MM.1S (cell line): ENCODE measurements around the gene HIPK4.

Source experiments
- DNase-seq: peaks from one replicate; pipeline ENCODE4 v3.0.0-alpha.2; 2015
- H2AFZ ChIP-seq: fragments of 300-600 bp; sonication (generic); 2 replicates; pipeline ENCODE4 v1.6.0; 2016; ENCODE audit warnings: antibody characterized with exemption, low read length
- H3F3A ChIP-seq: fragments of 300-600 bp; sonication (generic); 2 replicates; pipeline ENCODE4 v1.6.1; 2016; ENCODE audit warnings: mild to moderate bottlenecking, antibody characterized with exemption, low read length, moderate library complexity, mixed read lengths; ENCODE audit not compliant: insufficient read depth
- H3K27ac ChIP-seq: fragments of 300-600 bp; sonication (generic); 2 replicates; pipeline ENCODE4 v1.5.1; 2016; ENCODE audit warnings: mild to moderate bottlenecking, low read length
- H3K27me3 ChIP-seq: fragments of 300-600 bp; sonication (generic); replicated peaks from 2 replicates; pipeline ENCODE4 v1.6.0; 2016; ENCODE audit warnings: low read length; ENCODE audit not compliant: insufficient read depth
- H3K36me3 ChIP-seq: fragments of 300-600 bp; sonication (generic); replicated peaks from 2 replicates; pipeline ENCODE4 v1.6.1; 2016; ENCODE audit warnings: mild to moderate bottlenecking, low read length, mixed read lengths; ENCODE audit not compliant: insufficient read depth
- H3K4me1 ChIP-seq: fragments of 300-600 bp; sonication (generic); 2 replicates; pipeline ENCODE4 v1.6.1; 2016; ENCODE audit warnings: low read length, mixed read lengths
- H3K4me2 ChIP-seq: fragments of 300-600 bp; sonication (generic); 2 replicates; pipeline ENCODE4 v1.6.0; 2016; ENCODE audit warnings: low read depth, low read length
- H3K4me3 ChIP-seq: fragments of 300-600 bp; sonication (generic); 2 replicates; pipeline ENCODE4 v1.5.1; 2016; ENCODE audit warnings: low read length, mixed read lengths
- H3K79me2 ChIP-seq: fragments of 300-600 bp; sonication (generic); 2 replicates; pipeline ENCODE4 v1.6.1; 2016; ENCODE audit warnings: mixed run types, low read length, mixed read lengths
- H3K9ac ChIP-seq: fragments of 300-600 bp; sonication (generic); 2 replicates; pipeline ENCODE4 v1.6.1; 2016; ENCODE audit warnings: low read length, mixed read lengths
- H3K9me2 ChIP-seq: fragments of 300-600 bp; sonication (generic); replicated peaks from 2 replicates; pipeline ENCODE4 v1.6.1; 2016; ENCODE audit warnings: mild to moderate bottlenecking, low read length, mixed read lengths; ENCODE audit not compliant: insufficient read depth
- H3K9me3 ChIP-seq: fragments of 300-600 bp; sonication (generic); replicated peaks from 2 replicates; pipeline ENCODE4 v1.6.1; 2016; ENCODE audit warnings: mild to moderate bottlenecking, low read length, mixed read lengths; ENCODE audit not compliant: insufficient read depth
- H4K20me1 ChIP-seq: fragments of 300-600 bp; sonication (generic); 2 replicates; pipeline ENCODE4 v1.6.1; 2016; ENCODE audit warnings: mild to moderate bottlenecking, low read length, moderate library complexity, mixed read lengths; ENCODE audit not compliant: insufficient read depth
- EZH2 ChIP-seq: fragments of 300-600 bp; sonication (generic); optimal IDR thresholded peaks from 2 replicates; pipeline ENCODE3; 2017; ENCODE audit warnings: low read depth, mild to moderate bottlenecking, antibody characterized with exemption, low read length, mixed read lengths
- EZH2phosphoT487 ChIP-seq: fragments of 300-600 bp; sonication (generic); IDR thresholded peaks from 2 replicates; pipeline ENCODE4 v1.6.1; 2018; ENCODE audit warnings: antibody characterized with exemption, low read length
- TF ChIP-seq, protein P1 (sequence below): fragments of 300-600 bp; sonication (generic); IDR thresholded peaks from 2 replicates; pipeline ENCODE4 v1.5.1; 2016; ENCODE audit warnings: antibody characterized with exemption, low read length, mixed read lengths

HIPK4 gene

DNA sequence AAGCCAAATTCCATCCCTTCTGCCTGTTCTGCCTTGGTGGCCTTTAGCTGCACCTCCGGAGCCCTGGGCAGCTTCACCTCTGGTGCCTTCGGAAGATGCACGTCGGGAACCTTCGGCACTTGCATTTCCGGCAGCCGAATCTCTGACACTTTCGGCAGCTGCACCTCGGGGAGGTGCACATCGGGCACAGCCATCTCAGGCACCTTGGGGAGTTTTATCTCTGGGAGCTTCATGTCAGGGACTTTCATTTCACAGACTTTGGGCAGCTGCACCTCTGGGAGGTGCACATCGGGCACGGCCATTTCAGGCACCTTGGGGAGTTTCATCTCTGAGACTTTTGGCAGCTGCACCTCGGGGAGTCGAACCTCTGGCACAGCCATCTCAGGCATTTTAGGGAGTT is 6.0 kb upstream of the HIPK4 start:
- peak overlapping the region; percentile 33 for H3K4me3 ChIP-seq
- peaks cover 46% of the 10 kb centered on the region for H3K27me3 ChIP-seq
- no peaks in the 10 kb centered on the region for H3K9me3 ChIP-seq
- H3K4me1 ChIP-seq = no peaks in the 10 kb centered on the region
- no peaks in the 10 kb centered on the region for H3K9me2 ChIP-seq
- H2AFZ ChIP-seq = peak overlapping the region; percentile 35
- TF ChIP-seq EZH2 (no peak), EZH2phosphoT487 (no peak)
- TF ChIP-seq, protein P1, sequence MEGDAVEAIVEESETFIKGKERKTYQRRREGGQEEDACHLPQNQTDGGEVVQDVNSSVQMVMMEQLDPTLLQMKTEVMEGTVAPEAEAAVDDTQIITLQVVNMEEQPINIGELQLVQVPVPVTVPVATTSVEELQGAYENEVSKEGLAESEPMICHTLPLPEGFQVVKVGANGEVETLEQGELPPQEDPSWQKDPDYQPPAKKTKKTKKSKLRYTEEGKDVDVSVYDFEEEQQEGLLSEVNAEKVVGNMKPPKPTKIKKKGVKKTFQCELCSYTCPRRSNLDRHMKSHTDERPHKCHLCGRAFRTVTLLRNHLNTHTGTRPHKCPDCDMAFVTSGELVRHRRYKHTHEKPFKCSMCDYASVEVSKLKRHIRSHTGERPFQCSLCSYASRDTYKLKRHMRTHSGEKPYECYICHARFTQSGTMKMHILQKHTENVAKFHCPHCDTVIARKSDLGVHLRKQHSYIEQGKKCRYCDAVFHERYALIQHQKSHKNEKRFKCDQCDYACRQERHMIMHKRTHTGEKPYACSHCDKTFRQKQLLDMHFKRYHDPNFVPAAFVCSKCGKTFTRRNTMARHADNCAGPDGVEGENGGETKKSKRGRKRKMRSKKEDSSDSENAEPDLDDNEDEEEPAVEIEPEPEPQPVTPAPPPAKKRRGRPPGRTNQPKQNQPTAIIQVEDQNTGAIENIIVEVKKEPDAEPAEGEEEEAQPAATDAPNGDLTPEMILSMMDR = no peak
- H3F3A ChIP-seq = peaks cover 7% of the 10 kb centered on the region; the same call in 1 of the 2 replicates
- no peak overlapping the region for H3K9ac ChIP-seq
- H3K36me3 ChIP-seq = no peaks in the 10 kb centered on the region
- H3K27ac ChIP-seq = no peak overlapping the region
- peak overlapping the region; percentile 70 for H3K4me2 ChIP-seq
- DNase-seq = peak; percentile 40
- H4K20me1 ChIP-seq = no peaks in the 10 kb centered on the region
- H3K79me2 ChIP-seq = no peaks in the 10 kb centered on the region

DNA sequence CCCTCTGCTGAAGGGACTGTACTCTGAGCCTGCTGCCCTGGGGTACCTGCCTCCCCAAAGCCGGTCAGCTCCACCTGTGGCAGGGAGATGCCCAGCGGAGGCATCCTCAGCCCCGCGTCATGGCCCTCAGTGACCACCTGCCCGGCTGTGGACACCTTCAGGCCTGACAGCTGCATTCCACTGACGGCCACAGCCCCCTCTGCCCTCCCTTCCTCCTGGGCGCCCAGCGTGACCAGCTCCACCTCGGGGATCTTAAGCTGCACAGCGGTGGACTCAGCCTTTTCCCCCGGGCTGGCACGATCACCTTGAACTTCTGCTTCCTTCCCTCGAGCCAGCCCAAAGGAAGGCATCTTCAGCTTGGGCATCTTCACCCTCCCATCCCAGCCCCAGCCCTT is 4.8 kb upstream of the HIPK4 start:
- TF ChIP-seq EZH2phosphoT487 = no peak
- TF ChIP-seq, protein P1 = no peak
- TF ChIP-seq EZH2 = no peak
- Histone ChIP-seq H2AFZ (no peak overlapping the region), H3K4me3 (no peak overlapping the region)

DNA sequence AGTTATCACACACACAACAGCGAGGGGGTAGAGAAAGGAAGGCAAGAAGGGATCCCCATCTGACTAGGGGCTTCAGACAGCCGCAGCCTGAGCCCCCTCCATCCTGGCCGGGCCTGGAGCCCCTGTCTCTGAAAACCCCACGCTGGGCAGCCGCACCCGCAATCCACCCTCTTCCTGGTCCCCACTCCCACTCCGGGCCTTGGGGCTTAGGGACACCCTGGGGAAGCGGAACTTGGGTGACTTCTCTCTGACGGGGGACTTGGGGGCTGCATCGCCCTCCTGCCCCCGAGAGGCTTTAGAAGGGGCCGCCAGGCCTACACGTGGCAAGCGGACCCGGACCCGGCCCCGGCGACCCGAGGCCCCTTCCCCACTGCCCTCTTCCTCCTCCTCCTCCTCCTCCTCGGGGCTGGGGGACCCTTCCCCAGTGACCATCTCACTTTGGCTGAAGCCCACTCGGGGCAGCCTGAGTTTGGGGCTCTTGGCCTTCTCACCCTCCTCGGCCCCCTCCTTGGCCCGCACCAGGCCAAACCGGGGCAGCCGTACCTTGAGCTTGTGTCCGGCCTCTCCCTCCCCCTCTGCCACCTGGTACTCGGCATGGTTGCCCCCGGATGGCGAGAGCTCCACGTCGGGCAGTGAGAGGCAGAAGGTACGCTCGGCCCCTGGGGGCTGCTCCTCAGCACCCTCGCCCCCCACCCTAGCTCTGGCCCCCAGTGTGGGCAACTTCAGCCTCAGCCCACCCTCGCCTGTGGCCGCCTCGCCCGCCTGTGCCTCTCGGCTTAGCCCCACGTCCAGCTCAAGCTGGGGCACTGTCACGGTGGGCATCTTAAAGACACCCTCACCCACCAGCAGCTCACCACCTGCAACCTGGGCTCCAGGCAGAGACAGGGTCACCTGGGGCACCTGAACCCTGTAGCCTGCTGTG is 4.2 kb upstream of the HIPK4 start:
- peaks cover 7% of the 10 kb centered on the region; the same call in 1 of the 2 replicates for H3F3A ChIP-seq
- no peak overlapping the region for H3K27ac ChIP-seq
- no peaks in the 10 kb centered on the region for H3K79me2 ChIP-seq
- no peak overlapping the region for H2AFZ ChIP-seq
- peaks cover 46% of the 10 kb centered on the region for H3K27me3 ChIP-seq
- H3K4me2 ChIP-seq = no peak overlapping the region
- no peak for DNase-seq
- no peaks in the 10 kb centered on the region for H3K36me3 ChIP-seq
- no peaks in the 10 kb centered on the region for H4K20me1 ChIP-seq
- H3K9me3 ChIP-seq = no peaks in the 10 kb centered on the region
- TF ChIP-seq EZH2phosphoT487 = no peak
- TF ChIP-seq, protein P1 = no peak
- no peak for TF ChIP-seq EZH2
- H3K9me2 ChIP-seq = no peaks in the 10 kb centered on the region
- no peaks in the 10 kb centered on the region for H3K4me1 ChIP-seq
- H3K4me3 ChIP-seq = no peak overlapping the region
- no peak overlapping the region for H3K9ac ChIP-seq

More for the DNA sequence above, 4.8 kb upstream of the HIPK4 start:
- H3K9me3 ChIP-seq = no peaks in the 10 kb centered on the region
- no peak overlapping the region for H3K27ac ChIP-seq
- no peaks in the 10 kb centered on the region for H3K9me2 ChIP-seq
- H3K79me2 ChIP-seq = no peaks in the 10 kb centered on the region
- no peak for DNase-seq
- no peak overlapping the region for H3K4me2 ChIP-seq
- H4K20me1 ChIP-seq = no peaks in the 10 kb centered on the region
- no peak overlapping the region for H3K9ac ChIP-seq
- H3K36me3 ChIP-seq = no peaks in the 10 kb centered on the region
- H3F3A ChIP-seq = peaks cover 7% of the 10 kb centered on the region; the same call in 1 of the 2 replicates
- H3K4me1 ChIP-seq = no peaks in the 10 kb centered on the region
- H3K27me3 ChIP-seq = peaks cover 46% of the 10 kb centered on the region
